GM23338 (cell line): ENCODE measurements around the gene C3AR1. TPM values are rescaled to one million over a fixed set of nuclear protein-coding genes. Genes with fewer than 3 reads are reported as not detected.
"Not testable (repeated sequence)": the region's sequence is repeated elsewhere in the genome, so short reads cannot be mapped to it uniquely, and the experiment has no call there.

Experiments used
- ATAC-seq: fragments of 200-7000 bp; cut with Tn5 transposase; 3 replicates; pipeline ENCODE4 v1.9.1; 2020
- DNase-seq: peaks from one replicate; pipeline ENCODE4 v3.0.0-alpha.2; 2015; ENCODE audit warnings: low spot score
- H2AFZ ChIP-seq: fragments of 200-600 bp; sonication (generic); 2 replicates; pipeline ENCODE4 v1.8.0; 2016; ENCODE audit warnings: antibody characterized with exemption, mild to moderate bottlenecking, moderate library complexity
- H3F3A ChIP-seq: fragments of 200-600 bp; sonication (generic); replicated peaks from 2 replicates; pipeline ENCODE4 v1.8.0; 2017; ENCODE audit warnings: antibody characterized with exemption, mixed run types, low read depth
- H3K27ac ChIP-seq: fragments of 200-600 bp; sonication (generic); 2 replicates; pipeline ENCODE4 v1.6.1; 2016; ENCODE audit warnings: low read depth
- H3K27me3 ChIP-seq: fragments of 200-600 bp; sonication (generic); 2 replicates; pipeline ENCODE4 v1.8.0; 2016; ENCODE audit warnings: mild to moderate bottlenecking, mixed run types, moderate library complexity; ENCODE audit not compliant: insufficient read depth
- H3K36me3 ChIP-seq: fragments of 200-600 bp; sonication (generic); 2 replicates; pipeline ENCODE4 v1.8.0; 2016; ENCODE audit warnings: mild to moderate bottlenecking; ENCODE audit not compliant: insufficient read depth
- H3K4me1 ChIP-seq: fragments of 200-600 bp; sonication (generic); 2 replicates; pipeline ENCODE4 v1.8.0; 2016; ENCODE audit warnings: mild to moderate bottlenecking, moderate library complexity; ENCODE audit not compliant: insufficient read depth
- H3K4me2 ChIP-seq: fragments of 200-600 bp; sonication (generic); 2 replicates; pipeline ENCODE4 v1.7.1; 2017; ENCODE audit warnings: mixed run types
- H3K4me3 ChIP-seq: fragments of 200-600 bp; sonication (generic); 2 replicates; pipeline ENCODE4 v1.6.1; 2016; ENCODE audit warnings: mixed run types
- H3K79me2 ChIP-seq: fragments of 200-600 bp; sonication (generic); replicated peaks from 2 replicates; pipeline ENCODE4 v1.8.0; 2017; ENCODE audit warnings: mild to moderate bottlenecking; ENCODE audit not compliant: insufficient read depth
- H3K9me2 ChIP-seq: fragments of 200-600 bp; sonication (generic); 2 replicates; pipeline ENCODE4 v1.8.0; 2017; ENCODE audit not compliant: insufficient read depth
- H4K20me1 ChIP-seq: fragments of 200-600 bp; sonication (generic); replicated peaks from 2 replicates; pipeline ENCODE4 v1.8.0; 2017; ENCODE audit warnings: mild to moderate bottlenecking; ENCODE audit not compliant: insufficient read depth
- H3K27ac Mint-ChIP-seq: 2 replicates; pipeline ENCODE4 v1.8.0; 2020; ENCODE audit warnings: inconsistent platforms, mild to moderate bottlenecking, moderate library complexity, mixed read lengths
- H3K27me3 Mint-ChIP-seq: 3 replicates; pipeline ENCODE4 v1.8.0; 2022; ENCODE audit warnings: low read depth, mild to moderate bottlenecking, moderate library complexity, mixed read lengths, inconsistent platforms; ENCODE audit not compliant: insufficient read depth, poor library complexity
- H3K36me3 Mint-ChIP-seq: 3 replicates; pipeline ENCODE4 v1.8.0; 2021; ENCODE audit warnings: low read depth, mild to moderate bottlenecking, inconsistent platforms, moderate library complexity, mixed read lengths
- H3K4me1 Mint-ChIP-seq: 3 replicates; pipeline ENCODE4 v1.8.0; 2020; ENCODE audit warnings: mild to moderate bottlenecking, inconsistent platforms, mixed read lengths
- H3K4me3 Mint-ChIP-seq: 3 replicates; pipeline ENCODE4 v1.8.0; 2021; ENCODE audit warnings: moderate library complexity, mild to moderate bottlenecking, inconsistent platforms, mixed read lengths
- H3K9me3 Mint-ChIP-seq: 3 replicates; pipeline ENCODE4 v1.8.0; 2020; ENCODE audit warnings: moderate library complexity, mild to moderate bottlenecking, inconsistent platforms, mixed read lengths
- EZH2phosphoT487 ChIP-seq: fragments of 200-600 bp; sonication (generic); IDR thresholded peaks from one replicate; pipeline ENCODE4 v1.8.1; 2018; ENCODE audit warnings: antibody characterized with exemption; ENCODE audit not compliant: unreplicated experiment
- JUNB ChIP-seq: IDR thresholded peaks from one replicate; pipeline ENCODE4 v1.6.1; 2016; ENCODE audit warnings: antibody characterized with exemption; ENCODE audit not compliant: unreplicated experiment
- NANOG ChIP-seq: IDR thresholded peaks from 2 replicates; pipeline ENCODE4 v1.6.1; 2016; ENCODE audit warnings: antibody characterized with exemption, borderline replicate concordance
- POLR2AphosphoS5 ChIP-seq: IDR thresholded peaks from 2 replicates; pipeline ENCODE4 v1.6.1; 2016; ENCODE audit warnings: antibody characterized with exemption, low read depth
- ZNF114 ChIP-seq: fragments of 250-450 bp; sonication (Bioruptor Pico); IDR thresholded peaks from 2 replicates; pipeline ENCODE4 v1.5.0; 2020; ENCODE audit warnings: mild to moderate bottlenecking, moderate library complexity
- long read RNA-seq: library from polyadenylated mRNA; unstranded; transcript quantifications from one replicate; pipeline ENCODE4 v2.0.0, GENCODE V29; 2020; ENCODE audit not compliant: unreplicated experiment
- polyA plus RNA-seq: library from polyadenylated mRNA; unstranded; fragments of >200 nt; fragmentation: Nextera tagmentation; extraction: Ambion mirVana; gene quantifications from 2 replicates; pipeline ENCODE4 v1.2.1, GENCODE V29; 2016
- total RNA-seq: library from RNA; depleted of rRNA; stranded (reverse); fragments of >200 nt; shearing (Covaris generic); gene quantifications from 2 replicates; pipeline ENCODE4 v1.2.3, GENCODE V29; 2014; rRNA removed
- TF ChIP-seq, protein P1 (sequence below): IDR thresholded peaks from 2 replicates; pipeline ENCODE4 v1.6.1; 2016; ENCODE audit warnings: antibody characterized with exemption
- TF ChIP-seq, protein P2 (sequence below): fragments of 250-450 bp; sonication (Bioruptor Pico); IDR thresholded peaks from 2 replicates; pipeline ENCODE4 v1.5.0; 2020; ENCODE audit warnings: mild to moderate bottlenecking, moderate library complexity
- TF ChIP-seq, protein P3 (sequence below), 2 experiments: fragments of 200-600 bp in 1 of 2; sonication (generic) in 1 of 2; conservative IDR thresholded peaks; 2 replicates each; pipeline versions ENCODE4 v1.5.1 to v1.6.1; 2016 to 2017; ENCODE audit warnings: antibody characterized with exemption in 2 of 2, low read depth in 2 of 2, mild to moderate bottlenecking in 2 of 2, moderate library complexity in 1 of 2

C3AR1 gene
- total RNA-seq (not detected in 2 replicates), polyA plus RNA-seq (not detected in 2 replicates)
- long read RNA-seq: 0 reads

DNA sequence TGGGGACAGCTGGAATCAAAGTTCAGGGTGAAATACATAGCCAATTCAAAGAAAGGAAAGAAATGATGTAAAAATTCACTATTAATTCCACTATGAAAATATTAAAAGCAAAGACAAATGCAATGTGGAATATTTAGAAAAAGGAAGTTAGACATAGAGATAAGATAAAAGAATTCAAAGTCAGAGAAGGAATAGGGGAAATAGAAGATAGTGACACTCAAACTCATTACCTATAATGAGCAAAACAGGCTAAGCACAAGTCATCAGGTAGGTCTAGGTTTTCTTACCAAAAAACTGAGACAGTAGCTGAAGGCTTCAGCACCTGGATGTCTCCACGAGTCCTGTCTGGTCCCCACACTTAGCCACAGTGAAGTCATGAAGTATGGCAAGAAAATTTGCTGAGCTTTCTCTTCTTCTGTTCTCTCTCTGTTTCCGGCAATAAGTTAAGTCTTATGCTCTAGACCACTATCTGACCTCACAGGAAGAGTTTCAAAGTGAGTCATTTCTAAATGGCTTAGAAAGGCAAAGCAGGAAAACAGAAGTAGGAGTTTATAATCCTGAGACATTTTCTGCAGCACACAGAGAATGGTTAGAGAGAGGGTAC lies at the start of gene C3AR1:
C3AR1 (minus strand) TSS at position 369 of the 604 bp plus-strand sequence. CDS start 6,174 bp downstream, outside the sequence.
- no peaks in the 10 kb centered on the region for H3K4me1 ChIP-seq
- H3K36me3 ChIP-seq: no peaks in the 10 kb centered on the region
- H3K9me2 ChIP-seq: no peaks in the 10 kb centered on the region
- ATAC-seq: no peak
- no peak within 1 kb of the TSS for H3K4me2 ChIP-seq
- no peak within 1 kb of the TSS for H2AFZ ChIP-seq
- TF ChIP-seq EZH2phosphoT487: no peak
- TF ChIP-seq POLR2AphosphoS5: no peak
- TF ChIP-seq NANOG: no peak
- TF ChIP-seq, protein P1, sequence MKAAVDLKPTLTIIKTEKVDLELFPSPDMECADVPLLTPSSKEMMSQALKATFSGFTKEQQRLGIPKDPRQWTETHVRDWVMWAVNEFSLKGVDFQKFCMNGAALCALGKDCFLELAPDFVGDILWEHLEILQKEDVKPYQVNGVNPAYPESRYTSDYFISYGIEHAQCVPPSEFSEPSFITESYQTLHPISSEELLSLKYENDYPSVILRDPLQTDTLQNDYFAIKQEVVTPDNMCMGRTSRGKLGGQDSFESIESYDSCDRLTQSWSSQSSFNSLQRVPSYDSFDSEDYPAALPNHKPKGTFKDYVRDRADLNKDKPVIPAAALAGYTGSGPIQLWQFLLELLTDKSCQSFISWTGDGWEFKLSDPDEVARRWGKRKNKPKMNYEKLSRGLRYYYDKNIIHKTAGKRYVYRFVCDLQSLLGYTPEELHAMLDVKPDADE: no peak
- no peak for TF ChIP-seq ZNF114 (CRISPR knock-in tag)
- TF ChIP-seq, protein P2, sequence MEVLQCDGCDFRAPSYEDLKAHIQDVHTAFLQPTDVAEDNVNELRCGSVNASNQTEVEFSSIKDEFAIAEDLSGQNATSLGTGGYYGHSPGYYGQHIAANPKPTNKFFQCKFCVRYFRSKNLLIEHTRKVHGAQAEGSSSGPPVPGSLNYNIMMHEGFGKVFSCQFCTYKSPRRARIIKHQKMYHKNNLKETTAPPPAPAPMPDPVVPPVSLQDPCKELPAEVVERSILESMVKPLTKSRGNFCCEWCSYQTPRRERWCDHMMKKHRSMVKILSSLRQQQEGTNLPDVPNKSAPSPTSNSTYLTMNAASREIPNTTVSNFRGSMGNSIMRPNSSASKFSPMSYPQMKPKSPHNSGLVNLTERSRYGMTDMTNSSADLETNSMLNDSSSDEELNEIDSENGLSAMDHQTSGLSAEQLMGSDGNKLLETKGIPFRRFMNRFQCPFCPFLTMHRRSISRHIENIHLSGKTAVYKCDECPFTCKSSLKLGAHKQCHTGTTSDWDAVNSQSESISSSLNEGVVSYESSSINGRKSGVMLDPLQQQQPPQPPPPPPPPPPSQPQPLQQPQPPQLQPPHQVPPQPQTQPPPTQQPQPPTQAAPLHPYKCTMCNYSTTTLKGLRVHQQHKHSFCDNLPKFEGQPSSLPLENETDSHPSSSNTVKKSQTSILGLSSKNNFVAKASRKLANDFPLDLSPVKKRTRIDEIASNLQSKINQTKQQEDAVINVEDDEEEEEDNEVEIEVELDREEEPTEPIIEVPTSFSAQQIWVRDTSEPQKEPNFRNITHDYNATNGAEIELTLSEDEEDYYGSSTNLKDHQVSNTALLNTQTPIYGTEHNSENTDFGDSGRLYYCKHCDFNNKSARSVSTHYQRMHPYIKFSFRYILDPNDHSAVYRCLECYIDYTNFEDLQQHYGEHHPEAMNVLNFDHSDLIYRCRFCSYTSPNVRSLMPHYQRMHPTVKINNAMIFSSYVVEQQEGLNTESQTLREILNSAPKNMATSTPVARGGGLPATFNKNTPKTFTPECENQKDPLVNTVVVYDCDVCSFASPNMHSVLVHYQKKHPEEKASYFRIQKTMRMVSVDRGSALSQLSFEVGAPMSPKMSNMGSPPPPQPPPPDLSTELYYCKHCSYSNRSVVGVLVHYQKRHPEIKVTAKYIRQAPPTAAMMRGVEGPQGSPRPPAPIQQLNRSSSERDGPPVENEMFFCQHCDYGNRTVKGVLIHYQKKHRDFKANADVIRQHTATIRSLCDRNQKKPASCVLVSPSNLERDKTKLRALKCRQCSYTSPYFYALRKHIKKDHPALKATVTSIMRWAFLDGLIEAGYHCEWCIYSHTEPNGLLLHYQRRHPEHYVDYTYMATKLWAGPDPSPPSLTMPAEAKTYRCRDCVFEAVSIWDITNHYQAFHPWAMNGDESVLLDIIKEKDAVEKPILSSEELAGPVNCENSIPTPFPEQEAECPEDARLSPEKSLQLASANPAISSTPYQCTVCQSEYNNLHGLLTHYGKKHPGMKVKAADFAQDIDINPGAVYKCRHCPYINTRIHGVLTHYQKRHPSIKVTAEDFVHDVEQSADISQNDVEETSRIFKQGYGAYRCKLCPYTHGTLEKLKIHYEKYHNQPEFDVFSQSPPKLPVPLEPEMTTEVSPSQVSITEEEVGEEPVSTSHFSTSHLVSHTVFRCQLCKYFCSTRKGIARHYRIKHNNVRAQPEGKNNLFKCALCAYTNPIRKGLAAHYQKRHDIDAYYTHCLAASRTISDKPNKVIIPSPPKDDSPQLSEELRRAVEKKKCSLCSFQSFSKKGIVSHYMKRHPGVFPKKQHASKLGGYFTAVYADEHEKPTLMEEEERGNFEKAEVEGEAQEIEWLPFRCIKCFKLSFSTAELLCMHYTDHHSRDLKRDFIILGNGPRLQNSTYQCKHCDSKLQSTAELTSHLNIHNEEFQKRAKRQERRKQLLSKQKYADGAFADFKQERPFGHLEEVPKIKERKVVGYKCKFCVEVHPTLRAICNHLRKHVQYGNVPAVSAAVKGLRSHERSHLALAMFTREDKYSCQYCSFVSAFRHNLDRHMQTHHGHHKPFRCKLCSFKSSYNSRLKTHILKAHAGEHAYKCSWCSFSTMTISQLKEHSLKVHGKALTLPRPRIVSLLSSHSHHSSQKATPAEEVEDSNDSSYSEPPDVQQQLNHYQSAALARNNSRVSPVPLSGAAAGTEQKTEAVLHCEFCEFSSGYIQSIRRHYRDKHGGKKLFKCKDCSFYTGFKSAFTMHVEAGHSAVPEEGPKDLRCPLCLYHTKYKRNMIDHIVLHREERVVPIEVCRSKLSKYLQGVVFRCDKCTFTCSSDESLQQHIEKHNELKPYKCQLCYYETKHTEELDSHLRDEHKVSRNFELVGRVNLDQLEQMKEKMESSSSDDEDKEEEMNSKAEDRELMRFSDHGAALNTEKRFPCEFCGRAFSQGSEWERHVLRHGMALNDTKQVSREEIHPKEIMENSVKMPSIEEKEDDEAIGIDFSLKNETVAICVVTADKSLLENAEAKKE (CRISPR knock-in tag): no peak
- TF ChIP-seq, protein P3, sequence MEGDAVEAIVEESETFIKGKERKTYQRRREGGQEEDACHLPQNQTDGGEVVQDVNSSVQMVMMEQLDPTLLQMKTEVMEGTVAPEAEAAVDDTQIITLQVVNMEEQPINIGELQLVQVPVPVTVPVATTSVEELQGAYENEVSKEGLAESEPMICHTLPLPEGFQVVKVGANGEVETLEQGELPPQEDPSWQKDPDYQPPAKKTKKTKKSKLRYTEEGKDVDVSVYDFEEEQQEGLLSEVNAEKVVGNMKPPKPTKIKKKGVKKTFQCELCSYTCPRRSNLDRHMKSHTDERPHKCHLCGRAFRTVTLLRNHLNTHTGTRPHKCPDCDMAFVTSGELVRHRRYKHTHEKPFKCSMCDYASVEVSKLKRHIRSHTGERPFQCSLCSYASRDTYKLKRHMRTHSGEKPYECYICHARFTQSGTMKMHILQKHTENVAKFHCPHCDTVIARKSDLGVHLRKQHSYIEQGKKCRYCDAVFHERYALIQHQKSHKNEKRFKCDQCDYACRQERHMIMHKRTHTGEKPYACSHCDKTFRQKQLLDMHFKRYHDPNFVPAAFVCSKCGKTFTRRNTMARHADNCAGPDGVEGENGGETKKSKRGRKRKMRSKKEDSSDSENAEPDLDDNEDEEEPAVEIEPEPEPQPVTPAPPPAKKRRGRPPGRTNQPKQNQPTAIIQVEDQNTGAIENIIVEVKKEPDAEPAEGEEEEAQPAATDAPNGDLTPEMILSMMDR (conservative IDR thresholded peaks at IDR 0.05; ENCODE audit: low read depth in 2 of 2): no peak
- TF ChIP-seq JUNB: no peak
- H3K79me2 ChIP-seq: no peaks in the 10 kb centered on the region
- H3K9me3 Mint-ChIP-seq: no peaks in the 10 kb centered on the region
- H3K4me3 ChIP-seq: no peak within 1 kb of the TSS
- H3K27me3 ChIP-seq: no peaks in the 10 kb centered on the region
- no peak within 1 kb of the TSS for H3K4me3 Mint-ChIP-seq
- H4K20me1 ChIP-seq: no peaks in the 10 kb centered on the region
- H3K36me3 Mint-ChIP-seq: no peaks in the 10 kb centered on the region
- H3F3A ChIP-seq: no peaks in the 10 kb centered on the region; the same call in 1 of the 2 replicates
- H3K27me3 Mint-ChIP-seq: no peaks in the 10 kb centered on the region
- H3K27ac Mint-ChIP-seq: no peak within 1 kb of the TSS
- DNase-seq: no peak
- no peaks in the 10 kb centered on the region for H3K4me1 Mint-ChIP-seq
- H3K27ac ChIP-seq: no peak within 1 kb of the TSS

DNA sequence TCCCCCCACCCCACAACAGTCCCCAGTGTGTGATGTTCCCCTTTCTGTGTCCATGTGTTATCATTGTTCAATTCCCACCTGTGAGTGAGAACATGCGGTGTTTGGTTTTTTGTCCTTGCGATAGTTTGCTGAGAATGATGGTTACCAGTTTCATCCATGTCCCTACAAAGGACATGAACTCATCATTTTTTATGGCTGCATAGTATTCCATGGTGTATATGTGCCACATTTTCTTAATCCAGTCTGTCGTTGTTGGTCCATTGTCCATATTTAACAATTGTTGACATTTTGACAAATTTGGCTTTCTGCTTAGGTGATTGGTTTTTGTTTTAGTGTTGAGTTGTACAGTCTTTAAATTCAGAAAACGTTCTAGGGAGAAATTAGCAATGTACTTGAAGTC lies 47.0 kb upstream of the C3AR1 start:
- not testable (repeated sequence) for ATAC-seq, H3K9me3 Mint-ChIP-seq, H3K4me3 Mint-ChIP-seq

More for the DNA sequence above, 47.0 kb upstream of the C3AR1 start:
- not testable (repeated sequence) for H3K36me3 Mint-ChIP-seq, H3K27ac ChIP-seq, H3K27me3 ChIP-seq, H3K4me1 ChIP-seq, H2AFZ ChIP-seq, H3K9me2 ChIP-seq, DNase-seq, H3K4me3 ChIP-seq, H3F3A ChIP-seq, H4K20me1 ChIP-seq, H3K79me2 ChIP-seq, H3K27ac Mint-ChIP-seq, H3K36me3 ChIP-seq, H3K27me3 Mint-ChIP-seq, H3K4me1 Mint-ChIP-seq, H3K4me2 ChIP-seq
